K562 (cell line): ENCODE data around the gene HOXB6. TPM values are rescaled to one million over a fixed set of nuclear protein-coding genes. Genes with fewer than 3 reads are reported as not detected.
A peak's percentile ranks its signal among the peaks of the same experiment; 100 is the strongest.

Source experiments
- BRD4 ChIP-seq: fragments of 200-600 bp; sonication (generic); IDR thresholded peaks from 2 replicates; pipeline ENCODE4 v1.6.1; 2017; ENCODE audit warnings: inconsistent platforms
- EP400 ChIP-seq: fragments of 450-650 bp; IDR thresholded peaks from 2 replicates; pipeline ENCODE4 v1.6.1; 2017; ENCODE audit warnings: antibody characterized with exemption, mild to moderate bottlenecking, moderate library complexity
- ERF ChIP-seq: fragments of 450-650 bp; formaldehyde crosslinking; IDR thresholded peaks from 2 replicates; pipeline ENCODE4 v1.4.0; 2020; ENCODE audit warnings: mild to moderate bottlenecking, mixed read lengths
- FIP1L1 ChIP-seq: fragments of 200-400 bp; formaldehyde crosslinking; IDR thresholded peaks from 2 replicates; pipeline ENCODE4 v1.6.1; 2018; ENCODE audit warnings: mild to moderate bottlenecking, low read depth, low read length; ENCODE audit not compliant: poor library complexity, severe bottlenecking
- FOSL1 ChIP-seq: fragments of 200-800 bp; sonication (Bioruptor generic); conservative IDR thresholded peaks from 2 replicates; pipeline ENCODE4 v1.6.1; 2016; ENCODE audit warnings: missing genetic modification characterization, missing compliant biosample characterization
- FUS ChIP-seq: fragments of 200-400 bp; formaldehyde crosslinking; optimal IDR thresholded peaks from 2 replicates; pipeline ENCODE3; 2017; ENCODE audit warnings: low read depth, low read length
- HDAC1 ChIP-seq, 2 experiments: fragments of 450-650 bp; IDR thresholded peaks; 2 replicates each; pipeline ENCODE4 v1.6.1; 2016 to 2017; ENCODE audit warnings: inconsistent platforms in 1 of 2, mild to moderate bottlenecking in 1 of 2, moderate library complexity in 1 of 2
- L3MBTL2 ChIP-seq: fragments of 450-650 bp; IDR thresholded peaks from 2 replicates; pipeline ENCODE4 v1.6.1; 2016; ENCODE audit warnings: mild to moderate bottlenecking, moderate library complexity
- LARP7 ChIP-seq: fragments of 450-650 bp; IDR thresholded peaks from 2 replicates; pipeline ENCODE4 v1.6.1; 2016
- MBD1 ChIP-seq: fragments of 250-450 bp; sonication (Bioruptor Pico); IDR thresholded peaks from 2 replicates; pipeline ENCODE4 v1.8.0; 2022; ENCODE audit warnings: inconsistent platforms
- NR3C1 ChIP-seq: sonication (generic); formaldehyde crosslinking; IDR thresholded peaks from 2 replicates; pipeline ENCODE4 v1.8.1; 2022; ENCODE audit warnings: missing genetic modification reagents
- PHF8 ChIP-seq: fragments of 200-600 bp; sonication (generic); IDR thresholded peaks from 2 replicates; pipeline ENCODE4 v1.6.1; 2012; ENCODE audit warnings: mixed run types, mild to moderate bottlenecking, inconsistent platforms, low read length, moderate library complexity, borderline replicate concordance
- PKNOX1 ChIP-seq: fragments of 450-650 bp; IDR thresholded peaks from 2 replicates; pipeline ENCODE4 v1.6.1; 2016
- POLR2AphosphoS2 ChIP-seq: IDR thresholded peaks from 2 replicates; pipeline ENCODE4 v1.6.1; 2012; ENCODE audit warnings: low read length, improper control_type of control experiment
- POLR2G ChIP-seq: fragments of 200-400 bp; formaldehyde crosslinking; IDR thresholded peaks from 2 replicates; pipeline ENCODE4 v1.6.1; 2017; ENCODE audit warnings: low read depth, mild to moderate bottlenecking, antibody characterized with exemption, low read length, moderate library complexity
- POLR3G ChIP-seq: IDR thresholded peaks from 2 replicates; pipeline ENCODE4 v1.6.1; 2011; ENCODE audit not compliant: insufficient read length, insufficient replicate concordance; ENCODE audit errors: extremely low read depth
- RAD21 ChIP-seq, 2 experiments: fragments of 250-450 bp in 1 of 2; fragments of 450-650 bp in 1 of 2; sonication (Bioruptor Pico) in 1 of 2; formaldehyde crosslinking in 1 of 2; IDR thresholded peaks in 1 of 2; conservative IDR thresholded peaks in 1 of 2; 2 replicates each; pipeline versions ENCODE4 v1.4.0 to v1.8.0; 2020 to 2022; ENCODE audit warnings: mild to moderate bottlenecking in 2 of 2, moderate library complexity in 1 of 2
- SIN3A ChIP-seq, 2 experiments: fragments of 150-350 bp in 1 of 2; IDR thresholded peaks; 2 replicates each; pipeline ENCODE4 v1.6.1; 2011 to 2016; ENCODE audit warnings: borderline replicate concordance in 2 of 2, low read depth in 2 of 2, low read length in 2 of 2, mild to moderate bottlenecking in 2 of 2, moderate library complexity in 2 of 2; ENCODE audit not compliant: control insufficient read depth in 1 of 2
- SIRT6 ChIP-seq: IDR thresholded peaks from one replicate; pipeline ENCODE4 v1.6.1; 2012; ENCODE audit warnings: low read depth, mild to moderate bottlenecking, control low read depth, inconsistent platforms, low read length, moderate library complexity
- SMC3 ChIP-seq: conservative IDR thresholded peaks from 2 replicates; pipeline ENCODE4 v1.6.1; 2011; ENCODE audit warnings: low read depth, low read length, improper control_type of control experiment; ENCODE audit not compliant: insufficient read depth
- STAT5B ChIP-seq: fragments of 250-450 bp; sonication (Bioruptor Pico); IDR thresholded peaks from 2 replicates; pipeline ENCODE4 v1.8.0; 2021; ENCODE audit warnings: mild to moderate bottlenecking, inconsistent platforms
- U2AF1 ChIP-seq: fragments of 200-400 bp; formaldehyde crosslinking; optimal IDR thresholded peaks from 2 replicates; pipeline ENCODE3; 2017; ENCODE audit warnings: mild to moderate bottlenecking, low read depth, low read length, moderate library complexity
- ZNF165 ChIP-seq: fragments of 250-450 bp; sonication (Bioruptor Pico); IDR thresholded peaks from 2 replicates; pipeline ENCODE4 v1.4.0; 2020; ENCODE audit warnings: borderline replicate concordance
- polyA plus RNA-seq, 8 experiments: library from polyadenylated mRNA; depleted of rRNA in 4 of 8; stranded (reverse) in 5 of 8; unstranded in 3 of 8; fragments of >200 nt; fragmentation: Nextera tagmentation in 2 of 8; fragmentation: Illumina TruSeq in 1 of 8; extraction: Ambion mirVana in 2 of 8; extraction: Trizol in 1 of 8; gene quantifications; 2 replicates each; pipeline versions ENCODE4 v1.2.1 to v1.2.3, GENCODE V29; 2011 to 2014; ENCODE audit warnings: inconsistent platforms in 1 of 8, missing spikeins in 1 of 8
- total RNA-seq, 7 experiments: library from RNA; depleted of rRNA in 6 of 7; stranded (reverse); fragments of >200 nt in 6 of 7; fragmentation: Illumina TruSeq in 2 of 7; extraction: Trizol in 2 of 7; gene quantifications; 2 replicates each; pipeline versions ENCODE4 v1.2.1 to v1.2.3, GENCODE V29; 2011 to 2021; ENCODE audit warnings: low replicate concordance in 1 of 7
- TF ChIP-seq, protein P1 (sequence below): fragments of 450-650 bp; formaldehyde crosslinking; IDR thresholded peaks from 2 replicates; pipeline ENCODE4 v1.4.0; 2022; ENCODE audit warnings: missing genetic modification characterization

HOXB6 gene
- total and polyA plus RNA-seq, 9 of the 15 experiments (the other 6 are each of a cell fraction or from before 2014, with no cell fraction given), result 1.2 to 14.8 (median 4.9) TPM

DNA sequence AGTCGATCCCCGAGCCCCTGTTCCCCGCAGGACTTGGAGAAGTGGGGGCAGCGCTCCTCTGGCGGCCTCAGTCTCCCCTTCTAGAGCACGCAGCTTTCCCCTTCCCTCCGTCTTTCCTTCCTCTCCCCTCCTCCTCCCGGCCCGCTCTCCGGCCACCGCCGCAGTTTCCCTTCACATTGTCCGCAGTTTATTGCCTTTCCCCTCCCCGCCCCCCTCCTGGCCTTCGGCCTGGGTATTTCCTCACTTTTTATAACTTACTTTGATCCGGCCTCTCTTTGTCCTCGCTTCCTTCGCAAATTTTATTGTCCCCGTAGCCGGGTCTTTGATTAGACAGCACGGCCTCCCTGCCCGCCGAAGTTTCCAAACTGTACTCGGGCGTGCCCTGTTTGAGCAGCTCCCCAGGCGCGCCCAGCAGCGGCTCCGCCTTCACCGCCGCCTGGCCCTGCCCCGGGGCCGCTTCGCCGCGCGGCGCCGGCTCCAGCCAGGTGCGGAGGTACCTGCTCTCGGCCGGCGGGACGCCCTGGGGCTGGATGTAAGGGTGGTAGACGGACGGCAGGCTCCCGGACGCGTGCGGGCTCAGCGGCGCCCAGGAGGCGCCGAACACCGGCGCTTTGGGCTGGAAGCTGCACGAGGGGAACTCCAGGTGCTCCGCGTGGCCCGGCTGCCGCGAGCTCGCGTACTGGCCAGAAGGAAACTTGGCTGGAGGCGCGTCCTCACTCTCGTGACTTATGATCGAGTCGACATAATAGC is 20.9 kb upstream of the HOXB6 start (continued):
- TF ChIP-seq, protein P1, sequence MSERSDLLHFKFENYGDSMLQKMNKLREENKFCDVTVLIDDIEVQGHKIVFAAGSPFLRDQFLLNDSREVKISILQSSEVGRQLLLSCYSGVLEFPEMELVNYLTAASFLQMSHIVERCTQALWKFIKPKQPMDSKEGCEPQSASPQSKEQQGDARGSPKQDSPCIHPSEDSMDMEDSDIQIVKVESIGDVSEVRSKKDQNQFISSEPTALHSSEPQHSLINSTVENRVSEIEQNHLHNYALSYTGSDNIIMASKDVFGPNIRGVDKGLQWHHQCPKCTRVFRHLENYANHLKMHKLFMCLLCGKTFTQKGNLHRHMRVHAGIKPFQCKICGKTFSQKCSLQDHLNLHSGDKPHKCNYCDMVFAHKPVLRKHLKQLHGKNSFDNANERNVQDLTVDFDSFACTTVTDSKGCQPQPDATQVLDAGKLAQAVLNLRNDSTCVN, result peak; percentile 92
- TF ChIP-seq SIRT6 (no peak), U2AF1 (peak; percentile 38), POLR3G (no peak), LARP7 (no peak), BRD4 (peak; percentile 93; the same call in 1 of the 2 replicates), L3MBTL2 (peak; percentile 45; the same call in 1 of the 2 replicates), HDAC1 (IDR thresholded peaks at IDR 0.05) (peak in 1 of 2 experiments; percentile 4; a peak in 1 of 4 replicates), SMC3 (0 out of 2 replicates have a peak, but pooled peaks have one; percentile 3), SIN3A (IDR thresholded peaks at IDR 0.05; ENCODE audit: borderline replicate concordance in 2 of 2, control insufficient read depth in 1 of 2, low read depth in 2 of 2, low read length in 2 of 2) (peak in 1 of 2 experiments; percentile 14; a peak in 2 of 4 replicates), FIP1L1 (peak; percentile 49), POLR2AphosphoS2 (no peak), ZNF165 (CRISPR knock-in tag) (0 out of 2 replicates have a peak, but pooled peaks have one; percentile 27), STAT5B (CRISPR knock-in tag) (no peak), POLR2G (peak; percentile 84), PKNOX1 (no peak), NR3C1 (peak; percentile 67; the same call in 1 of the 2 replicates), EP400 (0 out of 2 replicates have a peak, but pooled peaks have one; percentile 49), RAD21 (CRISPR knock-in tag; conservative IDR thresholded peaks at IDR 0.05 in 1 of 2, IDR thresholded peaks at IDR 0.05 in 1 of 2) (no peak), FUS (no peak), MBD1 (CRISPR knock-in tag) (no peak), FOSL1 (no peak; the same call in 1 of the 2 replicates), ERF (CRISPR knock-in tag) (no peak), PHF8 (peak; percentile 47; the same call in 1 of the 2 replicates)
